ENCODE results near the gene CALHM4. TPM values are rescaled to one million over a fixed set of nuclear protein-coding genes. Genes with fewer than 3 reads are reported as not detected.

The CALHM4 gene
- total RNA-seq, 4 donors from 2014 or later, result not detected

DNA sequence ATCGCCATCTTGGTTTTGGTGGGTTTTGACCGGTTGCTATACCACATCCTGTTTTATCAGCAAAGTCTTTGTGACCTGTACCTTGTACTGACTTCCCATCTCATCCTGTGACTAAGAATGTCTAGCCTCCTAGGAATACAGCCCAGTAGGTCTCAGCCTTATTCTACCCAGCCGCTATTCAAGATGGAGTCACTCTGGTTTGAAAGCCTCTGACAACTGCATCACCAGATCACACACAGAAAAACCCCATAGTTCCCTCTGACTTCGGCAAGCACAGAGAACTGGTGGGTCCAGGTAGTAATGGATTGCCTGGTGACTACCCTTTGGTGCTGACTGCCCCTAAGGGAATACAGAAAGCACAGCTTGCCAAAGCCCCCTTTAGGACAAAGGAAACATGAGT, 52.4 kb downstream of the CALHM4 start:
- intact Hi-C loops (cut with DNase I), result no loop called here
- TF ChIP-seq POLR2AphosphoS5 (IDR thresholded peaks at IDR 0.05) (no peak), EP300 (IDR thresholded peaks at IDR 0.05) (no peak), POLR2A (IDR thresholded peaks at IDR 0.05; ENCODE audit: low read depth) (no peak)
- TF ChIP-seq, protein P1, sequence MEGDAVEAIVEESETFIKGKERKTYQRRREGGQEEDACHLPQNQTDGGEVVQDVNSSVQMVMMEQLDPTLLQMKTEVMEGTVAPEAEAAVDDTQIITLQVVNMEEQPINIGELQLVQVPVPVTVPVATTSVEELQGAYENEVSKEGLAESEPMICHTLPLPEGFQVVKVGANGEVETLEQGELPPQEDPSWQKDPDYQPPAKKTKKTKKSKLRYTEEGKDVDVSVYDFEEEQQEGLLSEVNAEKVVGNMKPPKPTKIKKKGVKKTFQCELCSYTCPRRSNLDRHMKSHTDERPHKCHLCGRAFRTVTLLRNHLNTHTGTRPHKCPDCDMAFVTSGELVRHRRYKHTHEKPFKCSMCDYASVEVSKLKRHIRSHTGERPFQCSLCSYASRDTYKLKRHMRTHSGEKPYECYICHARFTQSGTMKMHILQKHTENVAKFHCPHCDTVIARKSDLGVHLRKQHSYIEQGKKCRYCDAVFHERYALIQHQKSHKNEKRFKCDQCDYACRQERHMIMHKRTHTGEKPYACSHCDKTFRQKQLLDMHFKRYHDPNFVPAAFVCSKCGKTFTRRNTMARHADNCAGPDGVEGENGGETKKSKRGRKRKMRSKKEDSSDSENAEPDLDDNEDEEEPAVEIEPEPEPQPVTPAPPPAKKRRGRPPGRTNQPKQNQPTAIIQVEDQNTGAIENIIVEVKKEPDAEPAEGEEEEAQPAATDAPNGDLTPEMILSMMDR (IDR thresholded peaks at IDR 0.05), result no peak
- no peaks in the 10 kb centered on the region for H3K27me3 ChIP-seq
- no peak for DNase-seq (ENCODE audit: extremely low spot score)
- peaks cover 0 to 30% (median 12%) of the 10 kb centered on the region in 4 donors for H3K36me3 ChIP-seq
- no peak overlapping the region for H3K27ac ChIP-seq (replicated peaks in 1 of 4)
- H3K9me3 ChIP-seq, result no peaks in the 10 kb centered on the region
- no peak overlapping the region for H3K4me3 ChIP-seq
- H3K4me1 ChIP-seq, result no peaks in the 10 kb centered on the region
- 96% methylated on average over 4 of the region's 4 CpGs for WGBS

Other genes with a start within 250 kb of the CALHM4 start
- 10 to 100 TPM; 27.8 to 42.1 (median 31.5) TPM for gene DSE, start 182.8 kb upstream of the CALHM4 start, total RNA-seq
- 1 to 10 TPM in 2 of 4 donors, not detected in 2; 1.2 to 3.0 TPM for gene CALHM6, start 92.4 kb upstream of the CALHM4 start, total RNA-seq
- 1 to 10 TPM; 2.0 to 4.2 (median 3.3) TPM for gene CALHM5, start 42.1 kb upstream of the CALHM4 start, total RNA-seq
- under 1 TPM in 1 of 4 donors, not detected in 3; 0.42 TPM for gene TRAPPC3L, start 8.1 kb upstream of the CALHM4 start, total RNA-seq
- gene RWDD1, start 17.8 kb downstream of the CALHM4 start, total RNA-seq, result 10 to 100 TPM; 44.1 to 76.4 (median 53.3) TPM
- under 1 TPM in 2 of 4 donors, not detected in 2; 0.29 to 0.50 TPM for gene RSPH4A, start 62.7 kb downstream of the CALHM4 start, total RNA-seq
- gene ZUP1, start 115.0 kb downstream of the CALHM4 start, total RNA-seq, result 1 to 10 TPM; 5.6 to 8.0 (median 7.3) TPM
- gene KPNA5, start 127.5 kb downstream of the CALHM4 start, total RNA-seq, result 10 to 100 TPM in 3 of 4 donors, 1 to 10 TPM in 1; 8.7 to 15.0 (median 12.7) TPM
- gene FAM162B, start 212.0 kb downstream of the CALHM4 start, total RNA-seq, result 10 to 100 TPM in 1 of 4 donors, 1 to 10 TPM in 3; 4.2 to 14.7 (median 8.7) TPM

Measured in esophagus muscularis mucosa (tissue), 4 donors.